HEK293T (cell line): ENCODE results near the gene PLCB2.

Experiments used
- BHLHE40 ChIP-seq: fragments of 450-650 bp; IDR thresholded peaks from 2 replicates; pipeline ENCODE4 v1.6.1; 2016; ENCODE audit warnings: mild to moderate bottlenecking, moderate library complexity, borderline replicate concordance
- FOXK2 ChIP-seq: fragments of 450-650 bp; IDR thresholded peaks from 2 replicates; pipeline ENCODE4 v1.6.1; 2016; ENCODE audit warnings: mild to moderate bottlenecking
- FOXM1 ChIP-seq: fragments of 450-650 bp; IDR thresholded peaks from 2 replicates; pipeline ENCODE4 v1.6.1; 2017; ENCODE audit warnings: mild to moderate bottlenecking, borderline replicate concordance
- PKNOX1 ChIP-seq: fragments of 450-650 bp; IDR thresholded peaks from 2 replicates; pipeline ENCODE4 v1.6.1; 2016
- TARDBP ChIP-seq: fragments of 450-650 bp; IDR thresholded peaks from 2 replicates; pipeline ENCODE4 v1.6.1; 2016
- ZNF384 ChIP-seq: fragments of 450-650 bp; IDR thresholded peaks from 2 replicates; pipeline ENCODE4 v1.6.1; 2016

GRCh38 chr15:40282147-40282868, 25.4 kb downstream of the PLCB2 start:
- TF ChIP-seq BHLHE40 (no peak), TARDBP (no peak), FOXM1 (no peak), FOXK2 (no peak), ZNF384 (no peak), PKNOX1 (no peak)
